ENCODE measurements around the gene ENO1.

DNA sequence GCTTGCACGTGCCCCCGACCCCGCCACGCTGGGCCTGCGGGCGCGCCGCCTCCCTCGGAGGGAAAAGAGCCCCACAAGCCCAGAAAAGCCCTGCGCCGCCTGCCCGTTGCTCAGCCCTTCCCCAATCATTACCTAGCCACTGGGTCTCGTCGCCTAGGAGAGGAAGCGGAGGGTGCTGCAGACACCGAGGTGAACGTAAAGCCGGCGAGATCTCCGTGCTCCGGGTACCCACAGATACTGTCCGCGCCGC is at the start of gene ENO1:
- TF ChIP-seq, protein P1, sequence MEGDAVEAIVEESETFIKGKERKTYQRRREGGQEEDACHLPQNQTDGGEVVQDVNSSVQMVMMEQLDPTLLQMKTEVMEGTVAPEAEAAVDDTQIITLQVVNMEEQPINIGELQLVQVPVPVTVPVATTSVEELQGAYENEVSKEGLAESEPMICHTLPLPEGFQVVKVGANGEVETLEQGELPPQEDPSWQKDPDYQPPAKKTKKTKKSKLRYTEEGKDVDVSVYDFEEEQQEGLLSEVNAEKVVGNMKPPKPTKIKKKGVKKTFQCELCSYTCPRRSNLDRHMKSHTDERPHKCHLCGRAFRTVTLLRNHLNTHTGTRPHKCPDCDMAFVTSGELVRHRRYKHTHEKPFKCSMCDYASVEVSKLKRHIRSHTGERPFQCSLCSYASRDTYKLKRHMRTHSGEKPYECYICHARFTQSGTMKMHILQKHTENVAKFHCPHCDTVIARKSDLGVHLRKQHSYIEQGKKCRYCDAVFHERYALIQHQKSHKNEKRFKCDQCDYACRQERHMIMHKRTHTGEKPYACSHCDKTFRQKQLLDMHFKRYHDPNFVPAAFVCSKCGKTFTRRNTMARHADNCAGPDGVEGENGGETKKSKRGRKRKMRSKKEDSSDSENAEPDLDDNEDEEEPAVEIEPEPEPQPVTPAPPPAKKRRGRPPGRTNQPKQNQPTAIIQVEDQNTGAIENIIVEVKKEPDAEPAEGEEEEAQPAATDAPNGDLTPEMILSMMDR (conservative IDR thresholded peaks at IDR 0.05): no peak
- 0 out of 2 replicates have a peak, but pooled peaks have one; percentile 56 for TF ChIP-seq ZFX (IDR thresholded peaks at IDR 0.05)
